Measurements from ENCODE around the gene ACTN1.
"Not testable (repeated sequence)": the region's sequence is repeated elsewhere in the genome, so short reads cannot be mapped to it uniquely, and the experiment has no call there.

Gene ACTN1

GRCh38 chr14:68856572-68856971, 122.5 kb downstream of the ACTN1 start:
- H3K4me3 ChIP-seq (ENCODE audit: low read depth in 1 of 2, low read length in 2 of 2), result no peak overlapping the region
- no peaks in the 10 kb centered on the region for H3K27me3 ChIP-seq (ENCODE audit: control insufficient read depth in 1 of 2, insufficient read depth in 2 of 2, low read length in 2 of 2)
- no peaks in the 10 kb centered on the region for H3K4me1 ChIP-seq (ENCODE audit: control insufficient read depth in 1 of 2, insufficient read depth in 2 of 2, low read length in 2 of 2)
- no peaks in the 10 kb centered on the region for H3K9me3 ChIP-seq (ENCODE audit: control insufficient read depth in 1 of 2, low read length in 2 of 2)
- H3K36me3 ChIP-seq (ENCODE audit: control insufficient read depth in 1 of 2, insufficient read depth in 2 of 2, low read length in 2 of 2), result no peaks in the 10 kb centered on the region
- H3K9ac ChIP-seq (ENCODE audit: low read depth in 1 of 2, low read length in 2 of 2), result no peak overlapping the region
- no peak overlapping the region for H3K27ac ChIP-seq (ENCODE audit: low read depth, low read length)

DNA sequence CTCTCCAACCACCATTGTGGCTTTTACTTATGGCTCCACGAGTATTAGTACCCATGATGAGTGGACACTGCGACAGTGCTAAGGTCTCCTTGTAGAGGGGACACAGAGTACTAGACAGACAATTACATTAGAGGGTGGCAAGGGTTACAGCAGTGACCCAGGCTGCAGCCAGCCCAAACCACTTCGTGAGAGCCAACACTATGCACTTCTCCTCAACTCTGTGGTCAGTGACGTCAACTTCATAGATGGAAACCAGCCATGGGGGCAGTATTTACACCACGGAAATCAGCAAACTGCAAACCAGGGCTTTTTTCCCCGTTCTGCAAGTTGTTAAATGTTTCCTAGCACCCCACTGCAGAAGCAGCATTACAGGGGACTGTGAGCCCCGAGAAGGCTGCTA, 124.7 kb downstream of the ACTN1 start:
- Histone ChIP-seq H3K27me3 (ENCODE audit: control insufficient read depth in 1 of 2, insufficient read depth in 2 of 2, low read length in 2 of 2) (no peaks in the 10 kb centered on the region), H3K4me1 (ENCODE audit: control insufficient read depth in 1 of 2, insufficient read depth in 2 of 2, low read length in 2 of 2) (no peaks in the 10 kb centered on the region), H3K9me3 (ENCODE audit: control insufficient read depth in 1 of 2, low read length in 2 of 2) (no peaks in the 10 kb centered on the region), H3K36me3 (ENCODE audit: control insufficient read depth in 1 of 2, insufficient read depth in 2 of 2, low read length in 2 of 2) (no peaks in the 10 kb centered on the region), H3K9ac (ENCODE audit: low read depth in 1 of 2, low read length in 2 of 2) (no peak overlapping the region), H3K27ac (ENCODE audit: low read depth, low read length) (no peak overlapping the region), H3K4me3 (ENCODE audit: low read depth in 1 of 2, low read length in 2 of 2) (no peak overlapping the region)

- Histone ChIP-seq H3K4me1 (ENCODE audit: control insufficient read depth in 1 of 2, insufficient read depth in 2 of 2, low read length in 2 of 2) (no peaks in the 10 kb centered on the region), H3K36me3 (ENCODE audit: control insufficient read depth in 1 of 2, insufficient read depth in 2 of 2, low read length in 2 of 2) (no peaks in the 10 kb centered on the region), H3K4me3 (ENCODE audit: low read depth in 1 of 2, low read length in 2 of 2) (no peak overlapping the region), H3K27ac (ENCODE audit: low read depth, low read length) (no peak overlapping the region), H3K9ac (ENCODE audit: low read depth in 1 of 2, low read length in 2 of 2) (no peak overlapping the region), H3K9me3 (ENCODE audit: control insufficient read depth in 1 of 2, low read length in 2 of 2) (no peaks in the 10 kb centered on the region), H3K27me3 (ENCODE audit: control insufficient read depth in 1 of 2, insufficient read depth in 2 of 2, low read length in 2 of 2) (no peaks in the 10 kb centered on the region)
These were observed 125.4 kb downstream of the ACTN1 start for GRCh38 chr14:68853749-68854148.

DNA sequence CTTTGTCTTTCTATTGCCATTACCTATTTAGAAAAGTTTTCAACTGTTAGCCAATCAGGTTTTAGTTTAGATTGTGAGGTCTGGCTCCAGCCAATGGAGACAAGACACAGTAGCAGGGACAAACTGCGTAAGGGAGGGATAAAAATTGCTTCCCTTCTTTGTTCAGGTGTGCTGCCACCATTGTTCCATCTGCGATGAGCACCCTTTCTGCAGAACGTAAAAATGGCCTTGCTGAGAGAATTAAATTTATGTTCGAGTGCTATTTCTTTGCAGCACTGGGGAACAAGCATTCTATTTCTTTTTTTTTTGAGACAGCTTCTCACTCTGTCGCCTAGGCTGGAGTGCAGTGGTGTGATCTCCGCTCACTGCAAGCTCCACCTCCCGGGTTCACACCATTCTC, 126.6 kb downstream of the ACTN1 start:
- not testable (repeated sequence) for H3K27me3 ChIP-seq (ENCODE audit: control insufficient read depth in 1 of 2, insufficient read depth in 2 of 2, low read length in 2 of 2); H3K4me1 ChIP-seq (ENCODE audit: control insufficient read depth in 1 of 2, insufficient read depth in 2 of 2, low read length in 2 of 2); H3K9me3 ChIP-seq (ENCODE audit: control insufficient read depth in 1 of 2, low read length in 2 of 2); H3K9ac ChIP-seq (ENCODE audit: low read depth in 1 of 2, low read length in 2 of 2); H3K36me3 ChIP-seq (ENCODE audit: control insufficient read depth in 1 of 2, insufficient read depth in 2 of 2, low read length in 2 of 2); H3K4me3 ChIP-seq (ENCODE audit: low read depth in 1 of 2, low read length in 2 of 2); H3K27ac ChIP-seq (ENCODE audit: low read depth, low read length)

GRCh38 chr14:68851078-68851477, 128.0 kb downstream of the ACTN1 start:
- Histone ChIP-seq H3K27ac (ENCODE audit: low read depth, low read length) (no peak overlapping the region), H3K9me3 (ENCODE audit: control insufficient read depth in 1 of 2, low read length in 2 of 2) (no peaks in the 10 kb centered on the region), H3K27me3 (ENCODE audit: control insufficient read depth in 1 of 2, insufficient read depth in 2 of 2, low read length in 2 of 2) (no peaks in the 10 kb centered on the region), H3K36me3 (ENCODE audit: control insufficient read depth in 1 of 2, insufficient read depth in 2 of 2, low read length in 2 of 2) (no peaks in the 10 kb centered on the region), H3K9ac (ENCODE audit: low read depth in 1 of 2, low read length in 2 of 2) (no peak overlapping the region), H3K4me3 (ENCODE audit: low read depth in 1 of 2, low read length in 2 of 2) (no peak overlapping the region), H3K4me1 (ENCODE audit: control insufficient read depth in 1 of 2, insufficient read depth in 2 of 2, low read length in 2 of 2) (no peaks in the 10 kb centered on the region)

DNA sequence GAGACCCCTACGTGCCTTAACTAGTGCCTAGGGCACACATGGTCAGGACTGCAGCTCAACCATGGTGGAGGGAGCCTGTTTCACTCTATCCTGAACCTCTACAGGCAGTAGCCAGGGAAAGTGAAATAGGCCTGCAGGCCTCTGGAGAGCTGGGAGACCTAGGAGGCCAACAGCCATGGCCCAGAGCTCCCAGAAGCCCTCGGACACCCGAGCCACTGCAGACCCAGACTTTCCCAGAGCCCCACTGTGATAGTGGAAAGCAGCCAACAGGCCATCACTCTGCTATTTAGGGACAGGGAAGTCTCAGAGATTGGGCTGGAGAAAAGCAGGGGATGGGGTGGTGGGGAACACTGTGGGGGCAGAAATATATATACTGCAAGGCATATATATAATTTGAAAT, 129.7 kb downstream of the ACTN1 start:
- Histone ChIP-seq H3K27me3 (ENCODE audit: control insufficient read depth in 1 of 2, insufficient read depth in 2 of 2, low read length in 2 of 2) (no peaks in the 10 kb centered on the region), H3K9me3 (ENCODE audit: control insufficient read depth in 1 of 2, low read length in 2 of 2) (no peaks in the 10 kb centered on the region), H3K27ac (ENCODE audit: low read depth, low read length) (no peak overlapping the region), H3K36me3 (ENCODE audit: control insufficient read depth in 1 of 2, insufficient read depth in 2 of 2, low read length in 2 of 2) (no peaks in the 10 kb centered on the region), H3K4me1 (ENCODE audit: control insufficient read depth in 1 of 2, insufficient read depth in 2 of 2, low read length in 2 of 2) (no peaks in the 10 kb centered on the region), H3K9ac (ENCODE audit: low read depth in 1 of 2, low read length in 2 of 2) (no peak overlapping the region), H3K4me3 (ENCODE audit: low read depth in 1 of 2, low read length in 2 of 2) (no peak overlapping the region)

GRCh38 chr14:68848253-68848652, 130.8 kb downstream of the ACTN1 start:
- H3K27me3 ChIP-seq (ENCODE audit: control insufficient read depth in 1 of 2, insufficient read depth in 2 of 2, low read length in 2 of 2), result no peaks in the 10 kb centered on the region
- H3K4me1 ChIP-seq (ENCODE audit: control insufficient read depth in 1 of 2, insufficient read depth in 2 of 2, low read length in 2 of 2), result peaks cover 4 to 6% of the 10 kb centered on the region in 2 donors
- H3K9me3 ChIP-seq (ENCODE audit: control insufficient read depth in 1 of 2, low read length in 2 of 2), result no peaks in the 10 kb centered on the region
- H3K36me3 ChIP-seq (ENCODE audit: control insufficient read depth in 1 of 2, insufficient read depth in 2 of 2, low read length in 2 of 2), result no peaks in the 10 kb centered on the region
- H3K9ac ChIP-seq (ENCODE audit: low read depth in 1 of 2, low read length in 2 of 2), result no peak overlapping the region
- no peak overlapping the region for H3K4me3 ChIP-seq (ENCODE audit: low read depth in 1 of 2, low read length in 2 of 2)
- H3K27ac ChIP-seq (ENCODE audit: low read depth, low read length), result no peak overlapping the region

GRCh38 chr14:68847640-68848039, 131.5 kb downstream of the ACTN1 start:
- H3K36me3 ChIP-seq (ENCODE audit: control insufficient read depth in 1 of 2, insufficient read depth in 2 of 2, low read length in 2 of 2); H3K9ac ChIP-seq (ENCODE audit: low read depth in 1 of 2, low read length in 2 of 2); H3K9me3 ChIP-seq (ENCODE audit: control insufficient read depth in 1 of 2, low read length in 2 of 2); H3K27me3 ChIP-seq (ENCODE audit: control insufficient read depth in 1 of 2, insufficient read depth in 2 of 2, low read length in 2 of 2); H3K27ac ChIP-seq (ENCODE audit: low read depth, low read length); H3K4me1 ChIP-seq (ENCODE audit: control insufficient read depth in 1 of 2, insufficient read depth in 2 of 2, low read length in 2 of 2); H3K4me3 ChIP-seq (ENCODE audit: low read depth in 1 of 2, low read length in 2 of 2): not testable (repeated sequence)

GRCh38 chr14:68846466-68846865, 132.6 kb downstream of the ACTN1 start:
- no peaks in the 10 kb centered on the region for H3K36me3 ChIP-seq (ENCODE audit: control insufficient read depth in 1 of 2, insufficient read depth in 2 of 2, low read length in 2 of 2)
- no peak overlapping the region for H3K27ac ChIP-seq (ENCODE audit: low read depth, low read length)
- H3K9ac ChIP-seq (ENCODE audit: low read depth in 1 of 2, low read length in 2 of 2), result no peak overlapping the region
- H3K9me3 ChIP-seq (ENCODE audit: control insufficient read depth in 1 of 2, low read length in 2 of 2), result no peaks in the 10 kb centered on the region
- H3K27me3 ChIP-seq (ENCODE audit: control insufficient read depth in 1 of 2, insufficient read depth in 2 of 2, low read length in 2 of 2), result no peaks in the 10 kb centered on the region
- H3K4me1 ChIP-seq (ENCODE audit: control insufficient read depth in 1 of 2, insufficient read depth in 2 of 2, low read length in 2 of 2), result peaks cover 4 to 9% of the 10 kb centered on the region in 2 donors
- H3K4me3 ChIP-seq (ENCODE audit: low read depth in 1 of 2, low read length in 2 of 2), result no peak overlapping the region

DNA sequence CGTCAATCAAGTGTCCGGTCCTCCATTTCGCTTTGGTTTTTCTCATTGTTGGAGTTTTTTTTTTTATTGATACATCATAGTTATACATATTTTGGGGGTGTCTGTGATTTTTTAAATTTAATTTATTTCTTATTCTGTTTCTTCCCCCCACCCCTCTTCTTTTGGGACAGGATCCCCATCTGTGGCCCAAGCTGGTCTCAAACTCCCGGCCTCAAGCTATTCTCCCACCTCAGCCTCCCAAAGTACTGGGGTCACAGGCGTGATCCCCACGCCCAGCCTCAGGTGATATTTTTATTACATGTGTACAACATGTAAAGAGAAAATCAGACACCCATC, 134.9 kb downstream of the ACTN1 start:
- no peak overlapping the region for H3K9ac ChIP-seq (ENCODE audit: low read depth in 1 of 2, low read length in 2 of 2)
- H3K4me1 ChIP-seq (ENCODE audit: control insufficient read depth in 1 of 2, insufficient read depth in 2 of 2, low read length in 2 of 2), result peaks cover 4 to 14% of the 10 kb centered on the region in 2 donors
- no peaks in the 10 kb centered on the region for H3K36me3 ChIP-seq (ENCODE audit: control insufficient read depth in 1 of 2, insufficient read depth in 2 of 2, low read length in 2 of 2)
- no peak overlapping the region for H3K4me3 ChIP-seq (ENCODE audit: low read depth in 1 of 2, low read length in 2 of 2)
- no peaks in the 10 kb centered on the region for H3K27me3 ChIP-seq (ENCODE audit: control insufficient read depth in 1 of 2, insufficient read depth in 2 of 2, low read length in 2 of 2)
- H3K9me3 ChIP-seq (ENCODE audit: control insufficient read depth in 1 of 2, low read length in 2 of 2), result no peaks in the 10 kb centered on the region
- H3K27ac ChIP-seq (ENCODE audit: low read depth, low read length), result no peak overlapping the region

- H3K9me3 ChIP-seq (ENCODE audit: control insufficient read depth in 1 of 2, low read length in 2 of 2), result no peaks in the 10 kb centered on the region
- H3K4me3 ChIP-seq (ENCODE audit: low read depth in 1 of 2, low read length in 2 of 2), result peak overlapping the region; percentile 20 to 56
- H3K9ac ChIP-seq (ENCODE audit: low read depth in 1 of 2, low read length in 2 of 2), result peak overlapping the region in 1 of 2 donors; percentile 30
- H3K27me3 ChIP-seq (ENCODE audit: control insufficient read depth in 1 of 2, insufficient read depth in 2 of 2, low read length in 2 of 2), result no peaks in the 10 kb centered on the region
- no peaks in the 10 kb centered on the region for H3K36me3 ChIP-seq (ENCODE audit: control insufficient read depth in 1 of 2, insufficient read depth in 2 of 2, low read length in 2 of 2)
- H3K27ac ChIP-seq (ENCODE audit: low read depth, low read length), result no peak overlapping the region
- H3K4me1 ChIP-seq (ENCODE audit: control insufficient read depth in 1 of 2, insufficient read depth in 2 of 2, low read length in 2 of 2), result peaks cover 4 to 14% of the 10 kb centered on the region in 2 donors
These were observed 135.5 kb downstream of the ACTN1 start for GRCh38 chr14:68843471-68844209.
